Measurements from ENCODE around the gene COP1.

COP1 gene

DNA sequence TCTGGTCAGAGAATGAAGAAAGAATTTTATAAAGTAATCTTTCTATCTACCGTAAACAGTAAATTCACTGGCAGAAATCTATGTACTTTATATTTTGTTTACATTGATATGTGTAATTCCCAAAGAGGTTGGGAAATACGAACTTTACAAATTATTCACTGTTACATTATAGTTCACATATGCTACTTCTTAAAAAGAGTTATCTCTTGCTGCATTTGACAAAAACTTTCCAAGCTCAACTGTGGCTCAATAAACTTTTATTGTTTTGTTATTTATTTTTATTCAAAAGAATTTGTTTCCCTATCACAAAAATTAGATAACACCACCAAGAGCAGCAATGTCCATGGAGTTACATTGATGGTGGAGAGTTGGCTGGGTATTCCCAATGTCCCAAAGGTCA lies 262.5 kb downstream of the COP1 start:
- CTCF ChIA-PET: no interaction called here
- no peak overlapping the region for H3K27ac ChIP-seq
- no peak for DNase-seq (ENCODE audit: low spot score)
- POLR2A ChIA-PET (ENCODE audit: low non-redundant PET): no interaction called here
- TF ChIP-seq, protein P1, sequence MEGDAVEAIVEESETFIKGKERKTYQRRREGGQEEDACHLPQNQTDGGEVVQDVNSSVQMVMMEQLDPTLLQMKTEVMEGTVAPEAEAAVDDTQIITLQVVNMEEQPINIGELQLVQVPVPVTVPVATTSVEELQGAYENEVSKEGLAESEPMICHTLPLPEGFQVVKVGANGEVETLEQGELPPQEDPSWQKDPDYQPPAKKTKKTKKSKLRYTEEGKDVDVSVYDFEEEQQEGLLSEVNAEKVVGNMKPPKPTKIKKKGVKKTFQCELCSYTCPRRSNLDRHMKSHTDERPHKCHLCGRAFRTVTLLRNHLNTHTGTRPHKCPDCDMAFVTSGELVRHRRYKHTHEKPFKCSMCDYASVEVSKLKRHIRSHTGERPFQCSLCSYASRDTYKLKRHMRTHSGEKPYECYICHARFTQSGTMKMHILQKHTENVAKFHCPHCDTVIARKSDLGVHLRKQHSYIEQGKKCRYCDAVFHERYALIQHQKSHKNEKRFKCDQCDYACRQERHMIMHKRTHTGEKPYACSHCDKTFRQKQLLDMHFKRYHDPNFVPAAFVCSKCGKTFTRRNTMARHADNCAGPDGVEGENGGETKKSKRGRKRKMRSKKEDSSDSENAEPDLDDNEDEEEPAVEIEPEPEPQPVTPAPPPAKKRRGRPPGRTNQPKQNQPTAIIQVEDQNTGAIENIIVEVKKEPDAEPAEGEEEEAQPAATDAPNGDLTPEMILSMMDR (conservative IDR thresholded peaks at IDR 0.05; ENCODE audit: low read depth): no peak

DNA sequence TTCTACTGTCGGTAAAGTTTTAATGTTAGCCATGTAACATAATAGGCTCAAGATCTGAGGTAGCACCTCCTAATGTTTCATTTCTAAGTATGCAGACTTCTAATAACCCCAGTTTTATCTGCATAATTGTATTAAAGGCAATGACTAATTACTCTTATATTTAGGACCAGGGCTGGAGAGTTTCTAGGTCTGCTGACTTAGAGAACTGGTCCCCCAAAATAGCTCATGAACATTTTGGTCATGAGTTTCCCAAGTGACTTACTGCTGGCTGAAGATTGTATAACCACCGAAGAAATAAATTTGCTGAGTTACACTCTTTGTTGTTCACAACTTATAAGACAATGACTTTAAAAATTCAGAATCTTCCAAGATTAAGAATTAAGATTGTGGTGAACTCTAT lies 265.9 kb downstream of the COP1 start:
- POLR2A ChIA-PET (ENCODE audit: low non-redundant PET): no interaction called here
- no peak overlapping the region for H3K27ac ChIP-seq
- TF ChIP-seq, protein P1 (conservative IDR thresholded peaks at IDR 0.05; ENCODE audit: low read depth): no peak
- DNase-seq (ENCODE audit: low spot score): no peak
- CTCF ChIA-PET: interaction anchor here (0.6 kb wide), 1 partner anchor 26 kb away, joined by 3 read pairs; no protein-coding TSS in a partner anchor

DNA sequence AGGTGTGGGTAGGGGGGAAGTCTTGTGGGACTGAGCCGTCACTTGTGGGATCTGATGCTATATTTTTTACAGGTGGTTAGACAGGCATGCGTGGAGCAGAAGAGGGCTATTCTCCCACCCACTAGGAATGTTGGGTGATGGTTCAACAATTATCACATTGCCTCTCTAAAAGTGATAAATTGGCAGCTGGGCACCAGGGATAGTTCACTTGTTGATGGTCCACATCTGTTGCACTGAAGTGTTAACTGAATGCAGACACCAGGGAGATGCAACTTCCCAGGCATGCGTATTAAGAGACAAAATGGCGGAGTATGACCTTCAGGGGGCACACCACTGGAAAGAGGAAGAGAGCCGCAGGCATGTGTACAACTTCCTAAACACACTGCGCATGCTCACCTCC lies 270.4 kb downstream of the COP1 start:
- TF ChIP-seq, protein P1 (conservative IDR thresholded peaks at IDR 0.05; ENCODE audit: low read depth): no peak
- ChIA-PET POLR2A (ENCODE audit: low non-redundant PET) (no interaction called here), CTCF (interaction anchor here (0.6 kb wide), 1 partner anchor 465 kb away, joined by 3 read pairs; no protein-coding TSS in a partner anchor)
- no peak overlapping the region for H3K27ac ChIP-seq
- no peak for DNase-seq (ENCODE audit: low spot score)

DNA sequence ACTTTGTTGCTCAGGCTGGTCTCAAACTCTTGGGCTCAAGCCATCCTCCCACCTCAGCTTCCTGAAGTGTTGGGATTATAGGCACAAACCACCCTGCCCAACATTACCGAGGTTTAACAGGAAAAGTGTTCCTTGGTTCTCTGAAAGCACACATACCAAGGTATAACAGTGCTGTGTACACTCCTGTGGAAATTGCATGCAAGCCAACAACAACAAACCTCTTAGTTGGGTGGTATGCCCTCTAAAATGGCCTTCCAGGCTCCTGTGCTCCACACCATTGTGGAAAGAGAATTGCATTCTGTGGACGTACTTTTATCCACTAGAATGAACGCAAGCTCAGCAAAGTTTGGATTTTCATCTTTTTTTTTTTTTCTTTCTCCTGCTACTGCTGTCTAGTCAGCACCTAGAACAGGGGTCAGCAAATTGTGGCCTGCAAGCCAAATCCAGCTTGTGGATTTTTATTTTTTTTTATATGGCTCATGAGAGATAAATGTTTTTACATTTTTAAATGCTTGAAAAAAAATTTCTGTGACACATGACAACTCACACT lies 271.4 kb downstream of the COP1 start:
- ChIA-PET POLR2A (ENCODE audit: low non-redundant PET) (no interaction called here), CTCF (interaction anchor here (0.6 kb wide), 2 partner anchors 777 to 938 kb away, joined by 3 read pairs; no protein-coding TSS in a partner anchor)
- TF ChIP-seq, protein P1 (conservative IDR thresholded peaks at IDR 0.05; ENCODE audit: low read depth): no peak
- no peak for DNase-seq (ENCODE audit: low spot score)
- no peak overlapping the region for H3K27ac ChIP-seq

DNA sequence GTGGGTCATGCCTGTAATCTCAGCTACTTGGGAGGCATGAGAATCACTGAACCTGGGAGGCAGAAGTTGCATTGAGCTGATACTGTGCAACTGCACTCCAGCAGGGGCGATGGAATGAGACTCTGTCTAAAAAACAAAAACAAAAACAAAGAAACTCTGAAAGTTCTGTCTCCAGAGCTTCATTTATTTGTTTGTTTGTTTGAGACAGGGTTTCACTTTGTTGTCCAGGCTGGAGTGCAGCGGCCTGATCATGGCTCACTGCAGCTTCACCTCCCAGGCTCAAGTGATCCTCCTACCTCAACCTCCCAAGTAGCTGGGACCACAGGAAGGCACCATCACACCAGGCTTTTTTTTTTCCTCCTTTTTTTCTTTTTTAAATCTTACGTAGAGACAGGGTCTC lies 271.9 kb downstream of the COP1 start:
- POLR2A ChIA-PET (ENCODE audit: low non-redundant PET): no interaction called here
- no peak for DNase-seq (ENCODE audit: low spot score)
- no peak overlapping the region for H3K27ac ChIP-seq
- TF ChIP-seq, protein P1 (conservative IDR thresholded peaks at IDR 0.05; ENCODE audit: low read depth): no peak
- CTCF ChIA-PET: interaction anchor here (0.6 kb wide), 1 partner anchor 776 kb away, joined by 3 read pairs; no protein-coding TSS in a partner anchor

DNA sequence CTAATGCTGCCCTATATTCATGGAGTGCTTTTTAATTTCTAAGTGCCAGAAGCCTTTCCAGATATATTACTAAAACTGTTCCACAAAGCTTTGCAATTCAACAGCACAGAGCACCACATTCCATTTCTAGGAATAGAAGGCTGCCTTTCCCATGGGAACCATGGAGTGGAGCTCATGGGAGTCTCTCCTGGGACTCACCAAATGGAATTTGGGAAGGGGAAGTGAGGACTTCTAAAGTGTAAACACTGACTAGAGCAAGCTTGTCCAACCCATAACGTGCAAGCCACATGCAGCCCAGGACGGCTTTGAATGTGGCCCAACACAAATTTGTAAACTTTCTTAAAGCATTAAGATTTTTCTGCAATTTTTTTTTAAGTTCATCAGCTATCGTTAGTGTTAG lies 273.3 kb downstream of the COP1 start:
- CTCF ChIA-PET: interaction anchor here (0.7 kb wide), 1 partner anchor 12 kb away, joined by 3 read pairs; no protein-coding TSS in a partner anchor
- no peak overlapping the region for H3K27ac ChIP-seq
- no peak for DNase-seq (ENCODE audit: low spot score)
- POLR2A ChIA-PET (ENCODE audit: low non-redundant PET): no interaction called here
- TF ChIP-seq, protein P1 (conservative IDR thresholded peaks at IDR 0.05; ENCODE audit: low read depth): no peak

All from RWPE1 (cell line).